Smooth muscle cell (in vitro differentiated cells): ENCODE measurements around the gene RBMS1. TPM values are rescaled to one million over a fixed set of nuclear protein-coding genes. Genes with fewer than 3 reads are reported as not detected.

ENCODE experiments used
- DNase-seq: peaks from one replicate; lab custom pipeline; 2025; ENCODE audit not compliant: unreplicated experiment; lab: John Stamatoyannopoulos, UW
- H2AFZ ChIP-seq: fragments of 200-600 bp; sonication (generic); 2 replicates; pipeline ENCODE4 v1.6.0; 2016; ENCODE audit warnings: antibody characterized with exemption, low read depth, mild to moderate bottlenecking
- H3F3A ChIP-seq: fragments of 200-600 bp; sonication (generic); 2 replicates; pipeline ENCODE4 v1.6.0; 2017; ENCODE audit warnings: antibody characterized with exemption, low read depth
- H3K27ac ChIP-seq: fragments of 200-600 bp; sonication (generic); 2 replicates; pipeline ENCODE4 v1.5.1; 2016; ENCODE audit warnings: low read depth, mild to moderate bottlenecking
- H3K27me3 ChIP-seq: fragments of 200-600 bp; sonication (generic); 2 replicates; pipeline ENCODE4 v1.6.1; 2016; ENCODE audit warnings: low read depth, mild to moderate bottlenecking
- H3K36me3 ChIP-seq: fragments of 200-600 bp; sonication (generic); 2 replicates; pipeline ENCODE4 v1.5.1; 2016; ENCODE audit warnings: low read depth
- H3K4me1 ChIP-seq: fragments of 200-600 bp; sonication (generic); 2 replicates; pipeline ENCODE4 v1.5.1; 2016; ENCODE audit warnings: low read depth
- H3K4me2 ChIP-seq: fragments of 200-600 bp; sonication (generic); 2 replicates; pipeline ENCODE4 v1.6.0; 2016; ENCODE audit warnings: mild to moderate bottlenecking
- H3K4me3 ChIP-seq: fragments of 200-600 bp; sonication (generic); 2 replicates; pipeline ENCODE4 v1.5.1; 2016; ENCODE audit warnings: mild to moderate bottlenecking
- H3K79me2 ChIP-seq: fragments of 200-600 bp; sonication (generic); 2 replicates; pipeline ENCODE4 v1.6.0; 2016; ENCODE audit warnings: low read depth, mild to moderate bottlenecking
- H3K9ac ChIP-seq: fragments of 200-600 bp; sonication (generic); 2 replicates; pipeline ENCODE4 v1.6.0; 2016; ENCODE audit warnings: low read depth
- H3K9me3 ChIP-seq: fragments of 200-600 bp; sonication (generic); replicated peaks from 2 replicates; pipeline ENCODE4 v1.5.1; 2016; ENCODE audit warnings: low read depth
- H4K20me1 ChIP-seq: fragments of 200-600 bp; sonication (generic); 2 replicates; pipeline ENCODE4 v1.6.0; 2016; ENCODE audit warnings: low read depth
- WGBS: methylation state at CpG from one replicate; pipeline ENCODE4 v1.1.7; 2016; ENCODE audit warnings: low lambda C conversion rate; 5-methylcytosine and 5-hydroxymethylcytosine counted together
- polyA plus RNA-seq: library from polyadenylated mRNA; unstranded; fragments of >200 nt; fragmentation: Nextera tagmentation; extraction: Ambion mirVana; gene quantifications from 2 replicates; pipeline ENCODE4 v1.2.1, GENCODE V29; 2016
- total RNA-seq: library from RNA; depleted of rRNA; stranded (reverse); fragments of >200 nt; gene quantifications from 2 replicates; pipeline ENCODE4 v1.2.3, GENCODE V29; 2014
- TF ChIP-seq, protein P1 (sequence below): fragments of 200-600 bp; sonication (generic); IDR thresholded peaks from 2 replicates; pipeline ENCODE4 v1.5.1; 2017; ENCODE audit warnings: borderline replicate concordance, mild to moderate bottlenecking, antibody characterized with exemption; ENCODE audit not compliant: insufficient read depth, poor library complexity, severe bottlenecking

RBMS1 gene
- total and polyA plus RNA-seq, 2 experiments from 2014 or later, result 103 to 160 TPM

DNA sequence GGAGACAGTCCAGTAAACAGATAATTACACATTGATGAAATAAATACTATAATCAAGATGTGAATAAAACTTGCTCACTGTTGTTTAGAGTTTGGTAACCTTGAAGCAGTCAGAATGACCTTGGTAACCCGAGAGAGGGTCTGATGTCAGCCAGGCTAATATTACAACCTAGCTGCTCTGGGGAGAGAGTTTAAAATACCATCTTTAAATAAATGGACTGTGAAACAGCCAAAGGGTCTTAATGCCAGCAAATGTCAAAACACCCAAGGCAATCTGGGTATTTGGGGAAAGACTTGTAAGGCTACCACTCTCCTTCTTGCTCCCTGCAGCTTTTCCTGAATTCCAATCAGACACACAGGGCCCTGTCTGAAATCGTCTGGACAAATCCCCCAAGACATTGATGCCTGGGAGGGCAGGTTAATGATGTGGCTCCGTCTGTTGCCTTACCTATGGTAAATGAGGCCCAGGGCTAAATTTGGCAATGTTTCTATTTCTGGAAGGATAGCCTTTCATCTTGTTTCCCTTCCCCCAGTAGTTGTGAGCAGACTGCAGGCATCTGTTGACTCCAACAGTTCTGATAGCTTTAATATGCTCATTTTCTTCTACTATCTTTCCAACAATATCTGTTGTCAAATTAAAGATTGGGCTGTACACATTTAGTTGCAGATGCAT is 250.6 kb downstream of the RBMS1 start:
- 40% methylated on average over 3 of the region's 3 CpGs for WGBS
- Histone ChIP-seq H3K36me3 (no peaks in the 10 kb centered on the region), H4K20me1 (no peaks in the 10 kb centered on the region), H3K27me3 (no peaks in the 10 kb centered on the region), H3K4me1 (peaks cover 17% of the 10 kb centered on the region), H3K4me2 (peak overlapping the region; percentile 4), H3K4me3 (no peak overlapping the region), H3F3A (peaks cover 8% of the 10 kb centered on the region), H3K27ac (peak overlapping the region; percentile 91), H3K79me2 (no peaks in the 10 kb centered on the region), H3K9me3 (no peaks in the 10 kb centered on the region), H3K9ac (peak overlapping the region; percentile 10), H2AFZ (peak overlapping the region; percentile 68)
- TF ChIP-seq, protein P1, sequence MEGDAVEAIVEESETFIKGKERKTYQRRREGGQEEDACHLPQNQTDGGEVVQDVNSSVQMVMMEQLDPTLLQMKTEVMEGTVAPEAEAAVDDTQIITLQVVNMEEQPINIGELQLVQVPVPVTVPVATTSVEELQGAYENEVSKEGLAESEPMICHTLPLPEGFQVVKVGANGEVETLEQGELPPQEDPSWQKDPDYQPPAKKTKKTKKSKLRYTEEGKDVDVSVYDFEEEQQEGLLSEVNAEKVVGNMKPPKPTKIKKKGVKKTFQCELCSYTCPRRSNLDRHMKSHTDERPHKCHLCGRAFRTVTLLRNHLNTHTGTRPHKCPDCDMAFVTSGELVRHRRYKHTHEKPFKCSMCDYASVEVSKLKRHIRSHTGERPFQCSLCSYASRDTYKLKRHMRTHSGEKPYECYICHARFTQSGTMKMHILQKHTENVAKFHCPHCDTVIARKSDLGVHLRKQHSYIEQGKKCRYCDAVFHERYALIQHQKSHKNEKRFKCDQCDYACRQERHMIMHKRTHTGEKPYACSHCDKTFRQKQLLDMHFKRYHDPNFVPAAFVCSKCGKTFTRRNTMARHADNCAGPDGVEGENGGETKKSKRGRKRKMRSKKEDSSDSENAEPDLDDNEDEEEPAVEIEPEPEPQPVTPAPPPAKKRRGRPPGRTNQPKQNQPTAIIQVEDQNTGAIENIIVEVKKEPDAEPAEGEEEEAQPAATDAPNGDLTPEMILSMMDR, result no peak
- DNase-seq, result no peak

DNA sequence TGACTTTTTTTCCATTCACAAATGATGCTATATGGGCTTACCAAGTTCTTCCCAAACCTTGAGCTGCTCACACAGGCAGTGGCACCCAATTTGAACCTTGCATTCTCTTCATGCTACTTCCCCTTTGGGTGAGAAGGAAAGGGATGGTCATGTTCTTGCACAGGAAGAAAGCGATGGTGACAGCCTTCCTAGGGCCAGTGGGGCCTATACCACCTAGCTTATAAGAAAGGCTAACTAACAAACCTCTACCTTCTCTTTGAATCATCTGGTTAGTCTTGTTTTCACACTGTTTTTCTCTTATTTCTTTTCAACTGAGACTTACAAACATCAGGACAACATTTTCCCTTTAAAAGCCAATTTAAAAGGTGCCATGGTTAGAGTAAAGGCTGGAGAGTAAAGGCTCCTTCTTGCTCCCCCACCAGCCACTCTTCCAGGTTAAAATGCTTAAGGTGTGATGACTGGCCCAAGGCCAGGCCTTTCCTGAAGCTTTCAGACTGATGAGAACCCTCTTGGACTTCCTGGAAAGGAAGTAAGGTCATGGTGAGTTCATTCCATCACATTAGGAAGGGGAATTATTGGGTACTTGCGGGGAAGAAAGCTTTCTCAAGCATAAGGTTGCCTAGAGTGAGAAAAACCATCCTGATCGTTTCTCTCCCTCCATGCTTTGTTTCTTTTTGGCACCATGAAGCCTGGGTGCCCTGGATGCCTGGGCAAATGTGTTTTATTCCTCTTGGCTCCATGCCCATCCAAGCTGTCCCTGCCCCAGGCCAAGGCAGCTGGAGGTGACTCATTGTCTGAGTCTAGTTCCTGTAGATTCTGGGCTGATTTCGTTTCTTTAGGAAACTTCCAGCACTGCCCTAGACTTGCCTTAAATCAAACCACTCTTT is 252.1 kb downstream of the RBMS1 start:
- Histone ChIP-seq H3K36me3 (no peaks in the 10 kb centered on the region), H3K27ac (peak overlapping the region; percentile 91), H4K20me1 (no peaks in the 10 kb centered on the region), H3K4me2 (peak overlapping the region; percentile 61), H3K9ac (peak overlapping the region; percentile 16), H3F3A (peaks cover 8% of the 10 kb centered on the region), H3K4me3 (no peak overlapping the region), H2AFZ (peak overlapping the region; percentile 32), H3K27me3 (no peaks in the 10 kb centered on the region), H3K4me1 (peaks cover 17% of the 10 kb centered on the region), H3K9me3 (no peaks in the 10 kb centered on the region), H3K79me2 (no peaks in the 10 kb centered on the region)
- TF ChIP-seq, protein P1, result no peak
- WGBS, result 61% methylated on average over 4 of the region's 4 CpGs
- no peak for DNase-seq

DNA sequence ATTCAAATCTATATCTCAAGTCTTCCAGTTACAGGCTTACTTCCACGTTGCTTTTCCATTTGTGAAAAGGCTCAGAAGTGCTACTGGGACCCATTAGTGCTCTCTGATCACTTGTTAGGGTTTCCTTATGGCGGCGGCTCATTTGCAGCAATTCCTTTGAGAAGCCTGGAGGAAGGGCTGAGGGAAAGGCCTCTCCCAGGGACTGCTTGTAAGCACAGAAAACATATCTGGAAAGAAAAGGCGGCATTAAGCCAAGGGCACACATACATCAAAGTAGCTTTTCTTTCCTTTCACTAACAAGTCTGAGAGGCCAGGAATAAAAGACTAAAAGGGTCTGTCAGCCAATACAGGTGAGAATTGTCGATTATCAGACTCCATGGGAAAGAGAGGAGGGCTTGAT is 254.2 kb downstream of the RBMS1 start:
- Histone ChIP-seq H3K27me3 (no peaks in the 10 kb centered on the region), H2AFZ (no peak overlapping the region), H3K9me3 (no peaks in the 10 kb centered on the region), H3K4me3 (no peak overlapping the region), H3K4me2 (no peak overlapping the region), H3K4me1 (peaks cover 17% of the 10 kb centered on the region), H3F3A (peaks cover 4% of the 10 kb centered on the region), H3K79me2 (no peaks in the 10 kb centered on the region), H3K9ac (no peak overlapping the region), H4K20me1 (no peaks in the 10 kb centered on the region), H3K27ac (no peak overlapping the region), H3K36me3 (no peaks in the 10 kb centered on the region)
- WGBS, result 78% methylated on average over 5 of the region's 5 CpGs
- DNase-seq, result no peak
- TF ChIP-seq, protein P1, result no peak
